Spleen (tissue), 11 donors: ENCODE measurements around the gene MUC4. TPM values are rescaled to one million over a fixed set of nuclear protein-coding genes. Genes with fewer than 3 reads are reported as not detected.
A peak's percentile ranks its signal among the peaks of the same experiment; 100 is the strongest.

Experiments used
- DNase-seq: peaks from one replicate; pipeline ENCODE4 v3.0.0-alpha.2; 2020
- H3K27ac ChIP-seq, 8 donors: fragments of 200-600 bp; sonication (generic) in 7 of 8; 1 replicate in 4 of 8; 2 replicates in 4 of 8; pipeline versions ENCODE4 v1.5.0 to v1.8.0; 2016 to 2021; ENCODE audit warnings: inconsistent platforms in 4 of 8, mild to moderate bottlenecking in 4 of 8, moderate library complexity in 1 of 8
- H3K27me3 ChIP-seq, 7 donors: fragments of 200-600 bp; sonication (generic) in 6 of 7; replicated peaks in 1 of 7; 1 replicate in 4 of 7; 2 replicates in 3 of 7; pipeline versions ENCODE4 v1.5.0 to v1.8.0; 2016 to 2021; ENCODE audit warnings: inconsistent platforms in 3 of 7, mild to moderate bottlenecking in 1 of 7
- H3K36me3 ChIP-seq, 6 donors: fragments of 200-600 bp; sonication (generic) in 5 of 6; 1 replicate in 4 of 6; 2 replicates in 2 of 6; pipeline versions ENCODE4 v1.5.0 to v1.8.0; 2016 to 2021; ENCODE audit warnings: inconsistent platforms in 2 of 6
- H3K4me1 ChIP-seq, 6 donors: fragments of 200-600 bp; sonication (generic) in 5 of 6; 1 replicate in 3 of 6; 2 replicates in 3 of 6; pipeline versions ENCODE4 v1.5.0 to v1.8.0; 2016 to 2021; ENCODE audit warnings: inconsistent platforms in 3 of 6
- H3K4me3 ChIP-seq, 8 donors: fragments of 200-600 bp; sonication (generic) in 7 of 8; 1 replicate in 4 of 8; 2 replicates in 4 of 8; pipeline versions ENCODE4 v1.5.0 to v1.8.0; 2016 to 2021; ENCODE audit warnings: inconsistent platforms in 4 of 8, mild to moderate bottlenecking in 4 of 8, moderate library complexity in 2 of 8
- H3K9me3 ChIP-seq, 8 donors: fragments of 200-600 bp; sonication (generic) in 7 of 8; 1 replicate in 4 of 8; 2 replicates in 4 of 8; pipeline versions ENCODE4 v1.5.0 to v1.8.0; 2016 to 2021; ENCODE audit warnings: inconsistent platforms in 4 of 8
- POLR2A ChIP-seq, 3 donors: fragments of 450-650 bp; IDR thresholded peaks; one replicate each; pipeline ENCODE4 v1.5.1; 2017; ENCODE audit warnings: antibody characterized with exemption in 3 of 3, mild to moderate bottlenecking in 1 of 3
- POLR2AphosphoS5 ChIP-seq, 3 donors: sonication (generic); formaldehyde crosslinking; IDR thresholded peaks; one replicate each; pipeline ENCODE4 v1.5.1; 2017; ENCODE audit warnings: antibody characterized with exemption in 3 of 3
- WGBS, 5 donors: extraction: QIAGEN DNeasy Blood & Tissue Kit in 3 of 5; methylation state at CpG; one replicate each; pipeline versions ENCODE4 v1.1.5 to v1.1.7; 2013 to 2018; 5-methylcytosine and 5-hydroxymethylcytosine counted together
- intact Hi-C: fragments of 100-400 bp; cut with DNase I; formaldehyde crosslinking; loops from one replicate; pipeline ENCODE4 v1.15.0; 2023; ENCODE audit warnings: low total_unique reads
- polyA plus RNA-seq, 3 donors: library from polyadenylated mRNA; stranded (reverse); fragments of 200-250 nt; gene quantifications; one replicate each; pipeline ENCODE4 v1.2.1, GENCODE V29; 2013
- total RNA-seq, 7 donors: library from RNA; depleted of rRNA in 3 of 7; stranded (reverse); fragments of >200 nt in 3 of 7; fragmentation: NEBNext Ultra II Directional in 4 of 7; extraction: Animal tissue kit (Norgen Biotek cat#: 25700) in 4 of 7; gene quantifications; one replicate each; pipeline versions ENCODE4 v1.1.0 to v1.2.1, GENCODE V29; 2016 to 2021
- TF ChIP-seq, protein P1 (sequence below), 11 experiments: fragments of 200-600 bp in 7 of 11; fragments of 450-650 bp in 4 of 11; sonication (generic) in 4 of 11; IDR thresholded peaks in 8 of 11; conservative IDR thresholded peaks in 3 of 11; 1 replicate in 7 of 11; 2 replicates in 4 of 11; pipeline versions ENCODE4 v1.4.0 to v1.8.0; 2016 to 2021; ENCODE audit warnings: antibody characterized with exemption in 11 of 11, inconsistent platforms in 4 of 11, mild to moderate bottlenecking in 1 of 11
- donor health status: healthy with polysubstance abuse.
- donor health status: DM: no; HTN: no; CAD: no; lungs with moderate emphysema.
- donor health status: DM: no; HTN: no; CAD: no.
- donor health status: Bipolar disorder and iron deficiency.
- donor health status: healthy.
- donor health status: DM: no; HTN: no; CAD: no.
- donor health status: DM: yes; HTN: yes; CAD: no.

The MUC4 gene
- total and polyA plus RNA-seq, 10 donors = 0.02 to 0.03 TPM; not detected in 8

DNA sequence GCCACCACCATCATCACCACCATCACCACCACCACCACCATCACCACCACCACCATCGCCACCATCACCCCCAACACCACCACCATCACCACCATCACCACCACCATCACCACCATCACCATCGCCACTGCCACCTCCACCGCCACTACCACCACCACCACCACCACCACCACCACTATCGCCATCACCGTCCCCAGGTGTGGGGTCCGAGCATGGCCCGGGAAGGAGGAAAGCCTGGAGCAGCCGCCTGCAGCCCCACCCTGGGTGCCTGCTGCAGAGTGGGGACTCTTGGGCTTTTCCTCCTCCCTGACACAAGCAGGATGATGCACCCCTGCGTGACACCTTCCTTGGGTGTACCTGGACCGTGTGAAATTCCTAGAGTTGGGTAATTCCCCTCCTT, 43.9 kb downstream of the MUC4 start:
- Histone ChIP-seq H3K27me3 (peaks cover 0 to 24% (median 9%) of the 10 kb centered on the region in 7 donors), H3K4me3 (no peak overlapping the region), H3K9me3 (no peaks in the 10 kb centered on the region), H3K4me1 (no peaks in the 10 kb centered on the region), H3K36me3 (no peaks in the 10 kb centered on the region), H3K27ac (no peak overlapping the region)
- DNase-seq = peak; percentile 42
- WGBS, 5 donors = 75 to 97% (median 79%) methylated on average over 7 to 10 of the region's 10 CpGs
- TF ChIP-seq POLR2A (IDR thresholded peaks at IDR 0.05) (no peak), POLR2AphosphoS5 (IDR thresholded peaks at IDR 0.05) (no peak)
- TF ChIP-seq, protein P1, sequence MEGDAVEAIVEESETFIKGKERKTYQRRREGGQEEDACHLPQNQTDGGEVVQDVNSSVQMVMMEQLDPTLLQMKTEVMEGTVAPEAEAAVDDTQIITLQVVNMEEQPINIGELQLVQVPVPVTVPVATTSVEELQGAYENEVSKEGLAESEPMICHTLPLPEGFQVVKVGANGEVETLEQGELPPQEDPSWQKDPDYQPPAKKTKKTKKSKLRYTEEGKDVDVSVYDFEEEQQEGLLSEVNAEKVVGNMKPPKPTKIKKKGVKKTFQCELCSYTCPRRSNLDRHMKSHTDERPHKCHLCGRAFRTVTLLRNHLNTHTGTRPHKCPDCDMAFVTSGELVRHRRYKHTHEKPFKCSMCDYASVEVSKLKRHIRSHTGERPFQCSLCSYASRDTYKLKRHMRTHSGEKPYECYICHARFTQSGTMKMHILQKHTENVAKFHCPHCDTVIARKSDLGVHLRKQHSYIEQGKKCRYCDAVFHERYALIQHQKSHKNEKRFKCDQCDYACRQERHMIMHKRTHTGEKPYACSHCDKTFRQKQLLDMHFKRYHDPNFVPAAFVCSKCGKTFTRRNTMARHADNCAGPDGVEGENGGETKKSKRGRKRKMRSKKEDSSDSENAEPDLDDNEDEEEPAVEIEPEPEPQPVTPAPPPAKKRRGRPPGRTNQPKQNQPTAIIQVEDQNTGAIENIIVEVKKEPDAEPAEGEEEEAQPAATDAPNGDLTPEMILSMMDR (IDR thresholded peaks at IDR 0.05 in 8 of 11, conservative IDR thresholded peaks at IDR 0.05 in 3 of 11) = no peak
- intact Hi-C loops = no loop called here

GRCh38 chr3:195766671-195767070, 45.1 kb downstream of the MUC4 start:
- TF ChIP-seq POLR2A (IDR thresholded peaks at IDR 0.05) (no peak), POLR2AphosphoS5 (IDR thresholded peaks at IDR 0.05) (no peak)
- TF ChIP-seq, protein P1 (IDR thresholded peaks at IDR 0.05 in 8 of 11, conservative IDR thresholded peaks at IDR 0.05 in 3 of 11) = no peak
- Histone ChIP-seq H3K9me3 (no peaks in the 10 kb centered on the region), H3K4me1 (peaks cover 0 to 6% (median 4%) of the 10 kb centered on the region in 6 donors), H3K4me3 (no peak overlapping the region), H3K27me3 (peaks cover 0 to 34% (median 18%) of the 10 kb centered on the region in 7 donors), H3K36me3 (no peaks in the 10 kb centered on the region), H3K27ac (no peak overlapping the region)
- intact Hi-C loops = no loop called here
- DNase-seq = peak; percentile 52
- 94 to 98% (median 95%) methylated on average over 14 of the region's 14 CpGs for WGBS, 5 donors

DNA sequence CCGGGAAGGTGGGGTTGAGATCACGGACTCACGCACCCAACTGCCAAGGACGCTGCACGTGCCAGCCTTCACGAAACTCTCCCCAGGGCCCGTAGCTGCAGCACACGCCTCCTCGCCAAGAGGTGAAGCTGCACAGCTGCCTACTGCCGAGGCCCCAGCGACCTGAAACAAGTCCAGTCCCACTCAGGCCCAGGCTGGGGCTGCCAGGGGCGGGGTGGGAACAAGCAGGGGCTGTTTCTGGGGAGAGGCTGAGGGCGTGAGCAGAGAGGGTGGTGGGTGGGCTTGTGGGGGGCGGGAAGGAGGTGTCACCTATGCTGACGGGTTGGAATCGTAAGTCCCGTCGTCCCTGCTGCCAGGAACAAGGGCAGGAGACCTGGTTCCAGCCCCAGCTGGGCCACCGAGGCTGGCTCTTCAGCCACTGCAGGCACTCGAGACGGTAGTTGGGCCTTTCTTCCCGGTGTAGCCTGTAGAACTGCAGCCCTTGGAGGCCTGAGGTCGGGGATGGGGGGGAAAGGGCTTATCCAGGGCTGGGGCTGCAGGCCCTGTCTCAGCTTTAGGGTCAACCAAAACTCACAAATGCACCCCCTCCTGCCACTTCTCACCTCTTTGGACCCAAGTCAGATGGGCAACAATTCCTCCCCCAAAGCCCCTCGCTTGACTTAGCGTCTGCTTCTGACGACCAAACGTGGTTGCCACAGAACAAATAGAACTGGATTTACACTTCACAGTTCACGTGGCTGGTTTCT, 46.6 kb downstream of the MUC4 start:
- H3K4me3 ChIP-seq = no peak overlapping the region
- intact Hi-C loops = no loop called here
- TF ChIP-seq POLR2AphosphoS5 (IDR thresholded peaks at IDR 0.05) (no peak), POLR2A (IDR thresholded peaks at IDR 0.05) (no peak)
- TF ChIP-seq, protein P1 (IDR thresholded peaks at IDR 0.05 in 8 of 11, conservative IDR thresholded peaks at IDR 0.05 in 3 of 11) = no peak

More for the DNA sequence above, 46.6 kb downstream of the MUC4 start:
- H3K27me3 ChIP-seq = peaks cover 0 to 49% (median 23%) of the 10 kb centered on the region in 7 donors
- H3K27ac ChIP-seq = no peak overlapping the region
- H3K36me3 ChIP-seq = no peaks in the 10 kb centered on the region
- no peaks in the 10 kb centered on the region for H3K9me3 ChIP-seq
- peaks cover 0 to 15% (median 7%) of the 10 kb centered on the region in 6 donors for H3K4me1 ChIP-seq
- DNase-seq = peak; percentile 69
- 88 to 94% (median 92%) methylated on average over 21 to 28 of the region's 28 CpGs for WGBS, 5 donors
